GM12878 (cell line): ENCODE measurements around the gene RNU11. TPM values are rescaled to one million over a fixed set of nuclear protein-coding genes. Genes with fewer than 3 reads are reported as not detected.

Source experiments
- BCLAF1 ChIP-seq: fragments of 450-650 bp; IDR thresholded peaks from 2 replicates; pipeline ENCODE4 v1.6.1; 2017; ENCODE audit warnings: antibody characterized with exemption, mild to moderate bottlenecking, moderate library complexity
- CBFB ChIP-seq: IDR thresholded peaks from 2 replicates; pipeline ENCODE4 v1.6.1; 2016; ENCODE audit warnings: antibody characterized with exemption, low read depth
- CEBPB ChIP-seq, 2 experiments: fragments of 150-350 bp in 1 of 2; IDR thresholded peaks; 2 replicates each; pipeline ENCODE4 v1.6.1; 2012 to 2014; ENCODE audit warnings: low read depth in 2 of 2, low read length in 2 of 2, borderline replicate concordance in 1 of 2, inconsistent platforms in 1 of 2
- CREB1 ChIP-seq: IDR thresholded peaks from 2 replicates; pipeline ENCODE4 v1.6.1; 2012; ENCODE audit warnings: low read depth, mild to moderate bottlenecking, inconsistent platforms
- EED ChIP-seq: sonication (generic); IDR thresholded peaks from 2 replicates; pipeline ENCODE4 v1.6.1; 2016; ENCODE audit warnings: antibody characterized with exemption, low read depth
- GABPA ChIP-seq: IDR thresholded peaks from 2 replicates; pipeline ENCODE4 v1.6.1; 2014; ENCODE audit warnings: antibody characterized with exemption, low read depth, mild to moderate bottlenecking, inconsistent platforms
- HCFC1 ChIP-seq: fragments of 150-350 bp; IDR thresholded peaks from 2 replicates; pipeline ENCODE4 v1.6.1; 2014; ENCODE audit warnings: low read length
- IRF5 ChIP-seq: fragments of 450-650 bp; IDR thresholded peaks from 2 replicates; pipeline ENCODE4 v1.6.1; 2017; ENCODE audit warnings: borderline replicate concordance
- KAT2A ChIP-seq: conservative IDR thresholded peaks from 2 replicates; pipeline ENCODE4 v1.6.1; 2011; ENCODE audit warnings: low read depth, low read length; ENCODE audit not compliant: control insufficient read depth
- MEF2A ChIP-seq: IDR thresholded peaks from 2 replicates; pipeline ENCODE4 v1.6.1; 2011; ENCODE audit warnings: low read depth, mild to moderate bottlenecking, low read length, moderate library complexity; ENCODE audit not compliant: insufficient read depth
- MTA2 ChIP-seq: fragments of 450-650 bp; IDR thresholded peaks from 2 replicates; pipeline ENCODE4 v1.6.1; 2016; ENCODE audit warnings: low read depth, mild to moderate bottlenecking, moderate library complexity
- REST ChIP-seq: IDR thresholded peaks from 2 replicates; pipeline ENCODE4 v1.6.1; 2012; ENCODE audit warnings: mild to moderate bottlenecking, low read depth, low read length
- RUNX3 ChIP-seq: IDR thresholded peaks from 2 replicates; pipeline ENCODE4 v1.6.1; 2012; ENCODE audit warnings: low read length, inconsistent platforms
- SMAD1 ChIP-seq: fragments of 450-650 bp; IDR thresholded peaks from 2 replicates; pipeline ENCODE4 v1.6.1; 2018; ENCODE audit warnings: mild to moderate bottlenecking, low read depth; ENCODE audit not compliant: partially characterized antibody
- ZBTB40 ChIP-seq: fragments of 450-650 bp; IDR thresholded peaks from 2 replicates; pipeline ENCODE4 v1.6.1; 2016; ENCODE audit warnings: mild to moderate bottlenecking, moderate library complexity, borderline replicate concordance
- ZNF622 ChIP-seq: fragments of 450-650 bp; IDR thresholded peaks from 2 replicates; pipeline ENCODE4 v1.6.1; 2017; ENCODE audit warnings: mild to moderate bottlenecking, inconsistent platforms
- polyA plus RNA-seq, 11 experiments: library from polyadenylated mRNA; depleted of rRNA in 4 of 11; unstranded in 6 of 11; stranded (reverse) in 5 of 11; fragments of >200 nt; fragmentation: Nextera tagmentation in 4 of 11; fragmentation: Illumina TruSeq in 1 of 11; extraction: Ambion mirVana in 4 of 11; extraction: Trizol in 1 of 11; gene quantifications; 1 replicate in 1 of 11; 2 replicates in 10 of 11; pipeline versions ENCODE4 v1.2.1 to v1.2.3, GENCODE V29; 2011 to 2016; ENCODE audit warnings: inconsistent platforms in 2 of 11, missing spikeins in 2 of 11, low read depth in 1 of 11
- total RNA-seq, 4 experiments: library from RNA; depleted of rRNA in 3 of 4; stranded (reverse); fragments of >200 nt in 3 of 4; fragmentation: Illumina TruSeq in 1 of 4; extraction: Trizol in 1 of 4; gene quantifications; 2 replicates each; pipeline versions ENCODE4 v1.2.1 to v1.2.3, GENCODE V29; 2013 to 2021

The RNU11 gene
- total and polyA plus RNA-seq, 10 of the 15 experiments (the other 5 are each of a cell fraction or from before 2014, with no cell fraction given): under 0.01 TPM; not detected in 9

- TF ChIP-seq GABPA: no peak
- TF ChIP-seq ZBTB40: 0 out of 2 replicates have a peak, but pooled peaks have one; percentile 13
- TF ChIP-seq CEBPB (IDR thresholded peaks at IDR 0.05; ENCODE audit: borderline replicate concordance in 1 of 2, low read depth in 2 of 2, low read length in 2 of 2): no peak
- no peak for TF ChIP-seq IRF5
- TF ChIP-seq RUNX3: no peak
- no peak for TF ChIP-seq ZNF622
- TF ChIP-seq CBFB: no peak; the same call in 1 of the 2 replicates
- no peak; the same call in 1 of the 2 replicates for TF ChIP-seq EED
- TF ChIP-seq REST: no peak
- no peak for TF ChIP-seq MTA2
- no peak for TF ChIP-seq SMAD1
- no peak for TF ChIP-seq CREB1
- TF ChIP-seq MEF2A: no peak
- TF ChIP-seq KAT2A: no peak
- TF ChIP-seq HCFC1: peak; percentile 8; the same call in 1 of the 2 replicates
- no peak for TF ChIP-seq BCLAF1
Observed at GRCh38 chr1:28668956-28669723, 20.7 kb downstream of the RNU11 start (continued).
